Progenitor cell of endocrine pancreas (in vitro differentiated cells): ENCODE measurements around the gene RFX3. TPM values are rescaled to one million over a fixed set of nuclear protein-coding genes. Genes with fewer than 3 reads are reported as not detected.

Experiments
- DNase-seq: peaks from one replicate; pipeline ENCODE4 v3.0.0; 2021; ENCODE audit warnings: low spot score; ENCODE audit not compliant: unreplicated experiment
- H3K27ac Mint-ChIP-seq: 2 replicates; pipeline ENCODE4 v1.8.0; 2021; ENCODE audit warnings: mild to moderate bottlenecking, moderate library complexity, mixed read lengths
- H3K27me3 Mint-ChIP-seq: 2 replicates; pipeline ENCODE4 v1.8.0; 2021; ENCODE audit warnings: mixed read lengths
- H3K36me3 Mint-ChIP-seq: 2 replicates; pipeline ENCODE4 v1.8.0; 2022; ENCODE audit warnings: mixed read lengths; ENCODE audit not compliant: insufficient read depth
- H3K4me1 Mint-ChIP-seq: 2 replicates; pipeline ENCODE4 v1.8.0; 2021; ENCODE audit warnings: low read depth, mixed read lengths
- H3K4me3 Mint-ChIP-seq: 2 replicates; pipeline ENCODE4 v1.8.0; 2021; ENCODE audit warnings: low read depth, mild to moderate bottlenecking, moderate library complexity, mixed read lengths
- H3K9me3 Mint-ChIP-seq: 2 replicates; pipeline ENCODE4 v1.8.0; 2021; ENCODE audit warnings: low read depth, mixed read lengths
- total RNA-seq: library from RNA; stranded (reverse); gene quantifications from 2 replicates; pipeline ENCODE4 v1.2.1, GENCODE V29; 2021
- TF ChIP-seq, protein P1 (sequence below): fragments of 200-600 bp; sonication (generic); IDR thresholded peaks from one replicate; pipeline ENCODE4 v1.5.0; 2021; ENCODE audit warnings: antibody characterized with exemption, mild to moderate bottlenecking; ENCODE audit not compliant: unreplicated experiment

The RFX3 gene
- total RNA-seq, 1 donor from 2014 or later, result 53.9 TPM

- no peak for DNase-seq
- Mint-ChIP-seq H3K4me3 (no peak overlapping the region), H3K4me1 (peaks cover 4% of the 10 kb centered on the region), H3K27ac (no peak overlapping the region), H3K9me3 (no peaks in the 10 kb centered on the region), H3K36me3 (peaks cover 18% of the 10 kb centered on the region), H3K27me3 (no peaks in the 10 kb centered on the region)
- TF ChIP-seq, protein P1, sequence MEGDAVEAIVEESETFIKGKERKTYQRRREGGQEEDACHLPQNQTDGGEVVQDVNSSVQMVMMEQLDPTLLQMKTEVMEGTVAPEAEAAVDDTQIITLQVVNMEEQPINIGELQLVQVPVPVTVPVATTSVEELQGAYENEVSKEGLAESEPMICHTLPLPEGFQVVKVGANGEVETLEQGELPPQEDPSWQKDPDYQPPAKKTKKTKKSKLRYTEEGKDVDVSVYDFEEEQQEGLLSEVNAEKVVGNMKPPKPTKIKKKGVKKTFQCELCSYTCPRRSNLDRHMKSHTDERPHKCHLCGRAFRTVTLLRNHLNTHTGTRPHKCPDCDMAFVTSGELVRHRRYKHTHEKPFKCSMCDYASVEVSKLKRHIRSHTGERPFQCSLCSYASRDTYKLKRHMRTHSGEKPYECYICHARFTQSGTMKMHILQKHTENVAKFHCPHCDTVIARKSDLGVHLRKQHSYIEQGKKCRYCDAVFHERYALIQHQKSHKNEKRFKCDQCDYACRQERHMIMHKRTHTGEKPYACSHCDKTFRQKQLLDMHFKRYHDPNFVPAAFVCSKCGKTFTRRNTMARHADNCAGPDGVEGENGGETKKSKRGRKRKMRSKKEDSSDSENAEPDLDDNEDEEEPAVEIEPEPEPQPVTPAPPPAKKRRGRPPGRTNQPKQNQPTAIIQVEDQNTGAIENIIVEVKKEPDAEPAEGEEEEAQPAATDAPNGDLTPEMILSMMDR, result no peak
These were observed 280.7 kb downstream of the RFX3 start for GRCh38 chr9:3244963-3245653.

GRCh38 chr9:3243683-3244082, 282.1 kb downstream of the RFX3 start:
- no peak for DNase-seq
- H3K9me3 Mint-ChIP-seq, result no peaks in the 10 kb centered on the region

GRCh38 chr9:3241290-3241689, 284.5 kb downstream of the RFX3 start:
- no peak for DNase-seq
- Mint-ChIP-seq H3K27ac (no peak overlapping the region), H3K4me3 (no peak overlapping the region), H3K36me3 (peaks cover 13% of the 10 kb centered on the region), H3K9me3 (no peaks in the 10 kb centered on the region), H3K27me3 (no peaks in the 10 kb centered on the region), H3K4me1 (peaks cover 4% of the 10 kb centered on the region)
- TF ChIP-seq, protein P1, result no peak

More at GRCh38 chr9:3243683-3244082, 282.1 kb downstream of the RFX3 start:
- Mint-ChIP-seq H3K36me3 (peaks cover 18% of the 10 kb centered on the region), H3K4me1 (peaks cover 4% of the 10 kb centered on the region), H3K4me3 (no peak overlapping the region), H3K27ac (no peak overlapping the region), H3K27me3 (no peaks in the 10 kb centered on the region)
- TF ChIP-seq, protein P1, result no peak

- Mint-ChIP-seq H3K27me3 (no peaks in the 10 kb centered on the region), H3K4me3 (no peak overlapping the region), H3K36me3 (peaks cover 12% of the 10 kb centered on the region), H3K4me1 (peaks cover 4% of the 10 kb centered on the region), H3K9me3 (no peaks in the 10 kb centered on the region), H3K27ac (no peak overlapping the region)
- DNase-seq, result peak; percentile 18
- TF ChIP-seq, protein P1, result peak; percentile 70
These were observed 285.0 kb downstream of the RFX3 start for GRCh38 chr9:3240656-3241268.

DNA sequence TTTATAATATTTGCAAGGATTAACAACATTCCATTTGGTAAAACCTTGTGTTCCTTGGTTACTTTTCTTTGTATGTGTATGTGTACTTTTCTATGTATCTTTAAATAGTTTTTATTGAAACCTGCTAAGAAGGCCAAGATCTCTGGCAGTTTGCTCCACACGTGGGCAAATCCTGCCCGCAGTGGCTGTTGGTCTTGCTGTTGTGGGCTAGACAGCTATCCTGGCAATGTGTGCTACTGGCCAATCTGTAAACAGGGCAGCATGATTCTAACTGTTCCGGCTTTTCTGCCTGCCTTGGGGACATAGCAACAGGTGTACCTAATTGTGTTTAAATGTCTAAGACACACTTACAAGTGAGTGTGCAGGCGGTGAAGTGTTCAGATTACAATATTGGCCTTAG, 286.6 kb downstream of the RFX3 start:
- no peak for DNase-seq
- no peak overlapping the region for H3K27ac Mint-ChIP-seq
- H3K4me3 Mint-ChIP-seq, result no peak overlapping the region
- peaks cover 2% of the 10 kb centered on the region for H3K36me3 Mint-ChIP-seq
- no peaks in the 10 kb centered on the region for H3K9me3 Mint-ChIP-seq
- H3K4me1 Mint-ChIP-seq, result peaks cover 4% of the 10 kb centered on the region
- TF ChIP-seq, protein P1, result no peak
- H3K27me3 Mint-ChIP-seq, result no peaks in the 10 kb centered on the region
